NT2/D1 (cell line): ENCODE measurements around the gene KIAA1549.
"Not testable (repeated sequence)": the region's sequence is repeated elsewhere in the genome, so short reads cannot be mapped to it uniquely, and the experiment has no call there.

ENCODE experiments used
- DNase-seq: peaks from one replicate; pipeline ENCODE4 v3.0.0-alpha.2; 2011; ENCODE audit warnings: low read depth, low spot score
- H3K27me3 ChIP-seq: 2 replicates; pipeline ENCODE4 v1.6.0; 2011; ENCODE audit warnings: mild to moderate bottlenecking; ENCODE audit not compliant: insufficient read length, insufficient read depth
- H3K36me3 ChIP-seq: 2 replicates; pipeline ENCODE4 v1.6.1; 2011; ENCODE audit warnings: mild to moderate bottlenecking, low read length, mixed read lengths; ENCODE audit not compliant: insufficient read depth, insufficient read length
- H3K4me1 ChIP-seq: 2 replicates; pipeline ENCODE4 v1.5.1; 2011; ENCODE audit not compliant: insufficient read depth, insufficient read length
- H3K4me3 ChIP-seq: 2 replicates; pipeline ENCODE4 v1.5.1; 2011; ENCODE audit warnings: low read depth; ENCODE audit not compliant: insufficient read length
- H3K9ac ChIP-seq: 2 replicates; pipeline ENCODE4 v1.6.0; 2011; ENCODE audit warnings: low read depth; ENCODE audit not compliant: insufficient read length
- H3K9me3 ChIP-seq: 2 replicates; pipeline ENCODE4 v1.5.1; 2011; ENCODE audit warnings: mild to moderate bottlenecking, low read length; ENCODE audit not compliant: insufficient read depth
- SUZ12 ChIP-seq: IDR thresholded peaks from 2 replicates; pipeline ENCODE4 v1.6.1; 2011; ENCODE audit not compliant: insufficient read length, insufficient read depth; ENCODE audit errors: extremely low read depth
- YY1 ChIP-seq: IDR thresholded peaks from 2 replicates; pipeline ENCODE4 v1.6.1; 2011; ENCODE audit not compliant: insufficient read length, insufficient read depth
- ZNF274 ChIP-seq: IDR thresholded peaks from 2 replicates; pipeline ENCODE4 v1.6.1; 2011; ENCODE audit warnings: mild to moderate bottlenecking, low read depth, low read length

KIAA1549 gene

GRCh38 chr7:138980563-138981291, 462 bp downstream of the KIAA1549 start:
- TF ChIP-seq YY1 (no peak), SUZ12 (no peak), ZNF274 (no peak)
- Histone ChIP-seq H3K4me3 (peak overlapping the region; percentile 42), H3K27me3 (peaks cover 46% of the 10 kb centered on the region), H3K9ac (peak overlapping the region; percentile 36), H3K4me1 (peaks cover 3% of the 10 kb centered on the region), H3K36me3 (no peaks in the 10 kb centered on the region), H3K9me3 (no peaks in the 10 kb centered on the region)
- DNase-seq, result no peak

GRCh38 chr7:138979988-138980562, 1.1 kb downstream of the KIAA1549 start:
- H3K9ac ChIP-seq, result peak overlapping the region; percentile 36
- no peak for DNase-seq
- peaks cover 3% of the 10 kb centered on the region for H3K4me1 ChIP-seq
- H3K9me3 ChIP-seq, result no peaks in the 10 kb centered on the region
- no peak for TF ChIP-seq YY1
- TF ChIP-seq SUZ12, result no peak
- TF ChIP-seq ZNF274, result no peak
- H3K4me3 ChIP-seq, result peak overlapping the region; percentile 42
- no peaks in the 10 kb centered on the region for H3K36me3 ChIP-seq
- peaks cover 46% of the 10 kb centered on the region for H3K27me3 ChIP-seq

GRCh38 chr7:138979226-138979979, 1.8 kb downstream of the KIAA1549 start:
- no peak for DNase-seq
- Histone ChIP-seq H3K4me1 (peaks cover 3% of the 10 kb centered on the region), H3K36me3 (no peaks in the 10 kb centered on the region), H3K9me3 (no peaks in the 10 kb centered on the region), H3K27me3 (peaks cover 43% of the 10 kb centered on the region), H3K9ac (no peak overlapping the region), H3K4me3 (no peak overlapping the region)
- TF ChIP-seq YY1, result no peak
- no peak for TF ChIP-seq ZNF274
- TF ChIP-seq SUZ12, result no peak

- H3K27me3 ChIP-seq, result peaks cover 36% of the 10 kb centered on the region
- no peaks in the 10 kb centered on the region for H3K9me3 ChIP-seq
- H3K4me3 ChIP-seq, result no peak overlapping the region
- no peak overlapping the region for H3K9ac ChIP-seq
- peaks cover 4% of the 10 kb centered on the region for H3K4me1 ChIP-seq
- no peak for DNase-seq
- no peak for TF ChIP-seq YY1
- no peak for TF ChIP-seq ZNF274
- no peak for TF ChIP-seq SUZ12
- H3K36me3 ChIP-seq, result no peaks in the 10 kb centered on the region
These were observed 2.5 kb downstream of the KIAA1549 start for GRCh38 chr7:138978541-138979184.

GRCh38 chr7:138976161-138976560, 5.0 kb downstream of the KIAA1549 start:
- not testable (repeated sequence) for H3K9me3 ChIP-seq, DNase-seq, H3K4me3 ChIP-seq, H3K9ac ChIP-seq, H3K36me3 ChIP-seq, H3K4me1 ChIP-seq
- H3K27me3 ChIP-seq, result peaks cover 20% of the 10 kb centered on the region

GRCh38 chr7:138975343-138976104, 5.7 kb downstream of the KIAA1549 start:
- H3K9me3 ChIP-seq, result no peaks in the 10 kb centered on the region
- DNase-seq, result no peak
- peaks cover 2% of the 10 kb centered on the region for H3K4me1 ChIP-seq
- no peak overlapping the region for H3K9ac ChIP-seq
- TF ChIP-seq ZNF274 (no peak), SUZ12 (no peak), YY1 (no peak)
- peaks cover 17% of the 10 kb centered on the region for H3K27me3 ChIP-seq
- no peaks in the 10 kb centered on the region for H3K36me3 ChIP-seq
- no peak overlapping the region for H3K4me3 ChIP-seq
